Endothelial cell of umbilical vein (primary cell): ENCODE data around the gene LPCAT3. TPM values are rescaled to one million over a fixed set of nuclear protein-coding genes. Genes with fewer than 3 reads are reported as not detected.

Experiments used
- BruUV-seq: library from RNA; stranded (reverse); fragments of 400-500 nt; replicated peaks from 2 replicates; lab custom pipeline; 2021; lab: Mats Ljungman, UMichigan
- CTCF ChIA-PET: fragments of 300-600, 350-600 bp; sonication (Branson Sonifier 250); formaldehyde crosslinking; loops from one replicate; lab custom pipeline; 2021; ENCODE audit warnings: antibody characterized with exemption, inconsistent platforms; lab: Charles Lee
- POLR2A ChIA-PET: fragments of 300-600, 350-600 bp; sonication (Branson Sonifier 250); formaldehyde crosslinking; loops from one replicate; lab custom pipeline; 2021; ENCODE audit warnings: antibody characterized with exemption, inconsistent platforms; lab: Charles Lee
- DNase-seq: peaks from one replicate; pipeline ENCODE4 v3.0.0-alpha.2; 2011; ENCODE audit warnings: low read depth, low spot score
- FAIRE-seq: peaks from 2 replicates; lab custom pipeline; 2011; peaks lifted over from hg19 to GRCh38; lab: Jason Lieb, UNC
- H2AFZ ChIP-seq: 2 replicates; pipeline ENCODE4 v1.6.0; 2012; ENCODE audit warnings: low read depth, low read length, control low read depth, inconsistent platforms
- H3K27ac ChIP-seq: 2 replicates; pipeline ENCODE4 v1.5.1; 2011; ENCODE audit warnings: low read depth, mild to moderate bottlenecking, control low read depth, low read length, moderate library complexity; ENCODE audit not compliant: insufficient read depth
- H3K27me3 ChIP-seq, 2 experiments: 2 replicates each; pipeline versions ENCODE4 v1.6.0 to v1.6.1; 2011; ENCODE audit warnings: low read length in 2 of 2, mixed read lengths in 1 of 2; ENCODE audit not compliant: control insufficient read depth in 2 of 2, insufficient read depth in 2 of 2
- H3K36me3 ChIP-seq, 2 experiments: 2 replicates in 1 of 2; 3 replicates in 1 of 2; pipeline ENCODE4 v1.5.1; 2011; ENCODE audit warnings: low read length in 2 of 2, mild to moderate bottlenecking in 1 of 2, moderate library complexity in 1 of 2; ENCODE audit not compliant: control insufficient read depth in 2 of 2, insufficient read depth in 2 of 2; ENCODE audit errors: extremely low read depth in 1 of 2
- H3K4me1 ChIP-seq: 3 replicates; pipeline ENCODE4 v1.5.1; 2011; ENCODE audit warnings: mild to moderate bottlenecking, low read length; ENCODE audit not compliant: control insufficient read depth, insufficient read depth; ENCODE audit errors: extremely low read depth
- H3K4me2 ChIP-seq: 2 replicates; pipeline ENCODE4 v1.6.1; 2011; ENCODE audit warnings: low read length, control low read depth, mixed read lengths; ENCODE audit not compliant: insufficient read depth
- H3K4me3 ChIP-seq, 3 experiments: fragments of 200-600 bp in 1 of 3; sonication (generic), shearing (Covaris generic) in 1 of 3; replicated peaks in 1 of 3; 2 replicates each; pipeline ENCODE4 v1.5.1; 2011 to 2016; ENCODE audit warnings: control low read depth in 3 of 3, low read length in 3 of 3, mild to moderate bottlenecking in 2 of 3, inconsistent platforms in 1 of 3, low read depth in 1 of 3, moderate library complexity in 1 of 3; ENCODE audit not compliant: insufficient read depth in 1 of 3
- H3K79me2 ChIP-seq: 2 replicates; pipeline ENCODE4 v1.6.0; 2012; ENCODE audit warnings: low read length, inconsistent platforms; ENCODE audit not compliant: control insufficient read depth, insufficient read depth
- H3K9ac ChIP-seq: replicated peaks from 2 replicates; pipeline ENCODE3; 2011; ENCODE audit warnings: low read length, control low read depth; ENCODE audit not compliant: insufficient read depth; ENCODE audit errors: extremely low read depth
- H3K9me1 ChIP-seq: replicated peaks from 3 replicates; pipeline ENCODE4 v1.6.0; 2011; ENCODE audit warnings: mild to moderate bottlenecking, low read length; ENCODE audit not compliant: control insufficient read depth, insufficient read depth; ENCODE audit errors: extremely low read depth
- H3K9me3 ChIP-seq: replicated peaks from 2 replicates; pipeline ENCODE4 v1.5.1; 2012; ENCODE audit warnings: low read length, inconsistent platforms; ENCODE audit not compliant: control insufficient read depth, insufficient read depth
- H4K20me1 ChIP-seq: replicated peaks from 2 replicates; pipeline ENCODE3; 2011; ENCODE audit warnings: mild to moderate bottlenecking, low read length; ENCODE audit not compliant: control insufficient read depth, insufficient read depth; ENCODE audit errors: extremely low read depth
- CTCF ChIP-seq, 2 donors: IDR thresholded peaks; 1 replicate in 1 of 2; 2 replicates in 1 of 2; pipeline ENCODE4 v1.5.1; 2011; ENCODE audit warnings: low read length in 2 of 2, mild to moderate bottlenecking in 2 of 2, moderate library complexity in 2 of 2, control low read depth in 1 of 2, inconsistent platforms in 1 of 2, low read depth in 1 of 2; ENCODE audit not compliant: insufficient read depth in 1 of 2; ENCODE audit errors: extremely low read depth in 1 of 2
- EZH2 ChIP-seq: IDR thresholded peaks from 2 replicates; pipeline ENCODE4 v1.6.1; 2012; ENCODE audit warnings: borderline replicate concordance, low read depth, mild to moderate bottlenecking, moderate library complexity, low read length, inconsistent platforms; ENCODE audit not compliant: severe bottlenecking
- FOS ChIP-seq: IDR thresholded peaks from 2 replicates; pipeline ENCODE4 v1.6.1; 2011; ENCODE audit warnings: mild to moderate bottlenecking, low read length, moderate library complexity, borderline replicate concordance; ENCODE audit not compliant: insufficient read depth
- GATA2 ChIP-seq: IDR thresholded peaks from 2 replicates; pipeline ENCODE4 v1.7.0; 2011; ENCODE audit warnings: low read depth, mild to moderate bottlenecking, moderate library complexity, mixed read lengths, low read length; ENCODE audit not compliant: insufficient read length, insufficient read depth
- JUN ChIP-seq: IDR thresholded peaks from 2 replicates; pipeline ENCODE4 v1.6.1; 2011; ENCODE audit warnings: borderline replicate concordance, low read depth; ENCODE audit not compliant: insufficient read length, insufficient read depth
- MAX ChIP-seq: IDR thresholded peaks from 2 replicates; pipeline ENCODE4 v1.6.1; 2011; ENCODE audit not compliant: insufficient read depth, insufficient read length
- MYC ChIP-seq: IDR thresholded peaks from one replicate; pipeline ENCODE4 v1.6.1; 2011; ENCODE audit warnings: mild to moderate bottlenecking, low read depth, low read length
- POLR2A ChIP-seq: IDR thresholded peaks from 2 replicates; pipeline ENCODE4 v1.6.1; 2012; ENCODE audit warnings: low read depth, mild to moderate bottlenecking, control low read depth, low read length
- POLR2AphosphoS5 ChIP-seq: IDR thresholded peaks from 2 replicates; pipeline ENCODE4 v1.6.1; 2012; ENCODE audit warnings: low read depth, mild to moderate bottlenecking, control low read depth, low read length, moderate library complexity; ENCODE audit not compliant: insufficient read depth
- dilution Hi-C: fragments of 300-500 bp; cut with MboI; formaldehyde crosslinking; loops from one replicate; pipeline ENCODE4 v1.15.0; 2019; ENCODE audit warnings: low sequenced_read_pairs; ENCODE audit not compliant: extremely low pct_ligation_motif_present
- intact Hi-C: fragments of 100-400 bp; cut with micrococcal nuclease; formaldehyde crosslinking; loops from one replicate; pipeline ENCODE4 v1.10.0; 2022
- polyA plus RNA-seq, 4 experiments: library from polyadenylated mRNA; depleted of rRNA in 3 of 4; stranded (reverse) in 3 of 4; unstranded in 1 of 4; fragments of >200 nt; gene quantifications; 2 replicates each; pipeline versions ENCODE4 v1.2.1 to v1.2.3, GENCODE V29; 2011 to 2012; ENCODE audit warnings: missing spikeins in 1 of 4
- total RNA-seq: library from RNA; stranded (reverse); gene quantifications from 2 replicates; pipeline ENCODE4 v1.2.3, GENCODE V29; 2021

LPCAT3 gene
- total and polyA plus RNA-seq, 2 donors (not counting 3 experiments of a cell fraction or from before 2014, with no cell fraction given) = 29.5 to 36.0 TPM

GRCh38 chr12:7059780-7060179 lies 41.5 kb upstream of the LPCAT3 start:
- no peaks in the 10 kb centered on the region for H3K36me3 ChIP-seq
- FAIRE-seq (no peak), DNase-seq (no peak)
- no peak overlapping the region for H3K4me3 ChIP-seq
- peaks cover 25 to 26% of the 10 kb centered on the region in 2 experiments for H3K27me3 ChIP-seq
- POLR2A ChIA-PET = no interaction called here
- intact Hi-C loops (no loop called here), dilution Hi-C loops (no loop called here)
- no peaks in the 10 kb centered on the region for H3K9me3 ChIP-seq
- no peaks in the 10 kb centered on the region for H3K9me1 ChIP-seq
- CTCF ChIA-PET = interaction anchor here (0.9 to 4.3 kb wide), 5 partner anchors 9 to 115 kb away, joined by 3 to 21 read pairs (median 4); partner anchors contain the start of gene C1RL
- H3K9ac ChIP-seq = no peak overlapping the region
- no peak overlapping the region for H3K4me2 ChIP-seq
- TF ChIP-seq GATA2 (no peak), MYC (no peak), POLR2AphosphoS5 (no peak), CTCF (IDR thresholded peaks at IDR 0.05; ENCODE audit: extremely low read depth in 1 of 2, insufficient read depth in 1 of 2, low read depth in 1 of 2, low read length in 2 of 2) (no peak), MAX (no peak), POLR2A (no peak), EZH2 (no peak), JUN (no peak), FOS (no peak)
- no TSS peak for BruUV-seq
- no peak overlapping the region for H3K27ac ChIP-seq
- no peaks in the 10 kb centered on the region for H3K79me2 ChIP-seq
- no peak overlapping the region for H2AFZ ChIP-seq
- H4K20me1 ChIP-seq = no peaks in the 10 kb centered on the region
- no peaks in the 10 kb centered on the region for H3K4me1 ChIP-seq
